K562 (cell line): ENCODE measurements around the gene NUDT21. TPM values are rescaled to one million over a fixed set of nuclear protein-coding genes. Genes with fewer than 3 reads are reported as not detected.

Source experiments
- ATAC-seq: fragments of 200-7000 bp; cut with Tn5 transposase; 3 replicates; pipeline ENCODE4 v1.9.1; 2020; ENCODE audit warnings: moderate library complexity
- BruUV-seq: library from RNA; stranded (reverse); fragments of 400-500 nt; replicated peaks from 2 replicates; lab custom pipeline; 2021; lab: Mats Ljungman, UMichigan
- CTCF ChIA-PET: fragments of 300-600 bp; formaldehyde crosslinking; extraction: SDS; loops from one replicate; lab custom pipeline; 2021; ENCODE audit warnings: low intra/inter-chr PET ratio; lab: Yijun Ruan, JAX
- POLR2A ChIA-PET: fragments of 300-600, 350-650 bp; sonication (Branson Sonifier 250); formaldehyde crosslinking; extraction: SDS; loops from one replicate; lab custom pipeline; 2021; ENCODE audit warnings: antibody characterized with exemption, inconsistent platforms; lab: Yijun Ruan, JAX
- DNase-seq, 4 experiments: peaks; one replicate each; pipeline versions ENCODE4 v3.0.0 to v3.0.0-alpha.2; 2011 to 2018; ENCODE audit warnings: low spot score in 3 of 4, mixed read lengths in 3 of 4; ENCODE audit errors: extremely low read depth in 1 of 4
- FAIRE-seq: peaks from 2 replicates; lab custom pipeline; 2011; peaks lifted over from hg19 to GRCh38; lab: Jason Lieb, UNC
- H2AFZ ChIP-seq: 2 replicates; pipeline ENCODE4 v1.6.0; 2011; ENCODE audit warnings: low read depth, low read length, control low read depth, inconsistent platforms
- H3K27ac ChIP-seq: fragments of 200-600 bp; 3 replicates; pipeline ENCODE4 v1.8.0; 2011; ENCODE audit warnings: low read depth, mild to moderate bottlenecking, control low read depth, inconsistent platforms, low read length, moderate library complexity, mixed read lengths; ENCODE audit errors: extremely low read depth
- H3K27me3 ChIP-seq, 2 experiments: fragments of 300-600 bp in 1 of 2; 2 replicates in 1 of 2; 3 replicates in 1 of 2; pipeline versions ENCODE4 v1.6.0 to v1.8.0; 2011; ENCODE audit warnings: inconsistent platforms in 2 of 2, low read length in 2 of 2, mild to moderate bottlenecking in 1 of 2, mixed read lengths in 1 of 2, moderate library complexity in 1 of 2; ENCODE audit not compliant: control insufficient read depth in 2 of 2, insufficient read depth in 2 of 2
- H3K36me3 ChIP-seq: fragments of 300-600 bp; 3 replicates; pipeline ENCODE4 v1.8.0; 2011; ENCODE audit warnings: mild to moderate bottlenecking, low read length, inconsistent platforms; ENCODE audit not compliant: control insufficient read depth, insufficient read depth
- H3K4me1 ChIP-seq, 2 experiments: fragments of 200-600 bp in 1 of 2; replicated peaks in 1 of 2; 2 replicates in 1 of 2; 3 replicates in 1 of 2; pipeline versions ENCODE4 v1.5.1 to v1.8.0; 2011; ENCODE audit warnings: inconsistent platforms in 2 of 2, low read length in 2 of 2, mild to moderate bottlenecking in 1 of 2, mixed read lengths in 1 of 2, moderate library complexity in 1 of 2; ENCODE audit not compliant: control insufficient read depth in 2 of 2, insufficient read depth in 2 of 2
- H3K4me2 ChIP-seq: 2 replicates; pipeline ENCODE4 v1.6.1; 2011; ENCODE audit warnings: low read length, control low read depth, inconsistent platforms, mixed read lengths; ENCODE audit not compliant: insufficient read depth
- H3K4me3 ChIP-seq: fragments of 200-600 bp; sonication (generic), shearing (Covaris generic); 2 replicates; pipeline ENCODE4 v1.5.1; 2016; ENCODE audit warnings: control low read depth, inconsistent platforms
- H3K79me2 ChIP-seq: fragments of 200-600 bp; 3 replicates; pipeline ENCODE4 v1.8.0; 2011; ENCODE audit warnings: low read length, inconsistent platforms; ENCODE audit not compliant: control insufficient read depth, insufficient read depth
- H3K9ac ChIP-seq, 2 experiments: 2 replicates each; pipeline versions ENCODE4 v1.6.0 to v1.6.1; 2011; ENCODE audit warnings: low read depth in 2 of 2, low read length in 2 of 2, control low read depth in 1 of 2, inconsistent platforms in 1 of 2, mild to moderate bottlenecking in 1 of 2, mixed read lengths in 1 of 2; ENCODE audit not compliant: insufficient read depth in 1 of 2
- H3K9me1 ChIP-seq: one replicate; pipeline ENCODE4 v1.6.0; 2011; ENCODE audit warnings: inconsistent platforms, mild to moderate bottlenecking, low read length, moderate library complexity; ENCODE audit not compliant: control insufficient read depth, insufficient read depth
- H3K9me3 ChIP-seq: replicated peaks from 2 replicates; pipeline ENCODE4 v1.5.1; 2011; ENCODE audit warnings: low read depth, low read length, inconsistent platforms; ENCODE audit not compliant: control insufficient read depth, insufficient read depth
- H4K20me1 ChIP-seq: replicated peaks from 2 replicates; pipeline ENCODE4 v1.6.1; 2011; ENCODE audit warnings: low read length, inconsistent platforms, mixed read lengths; ENCODE audit not compliant: control insufficient read depth, insufficient read depth
- ARID1B ChIP-seq: fragments of 450-650 bp; IDR thresholded peaks from 2 replicates; pipeline ENCODE4 v1.6.1; 2016; ENCODE audit warnings: antibody characterized with exemption, mild to moderate bottlenecking, inconsistent platforms
- BCOR ChIP-seq: fragments of 450-650 bp; IDR thresholded peaks from 2 replicates; pipeline ENCODE4 v1.6.1; 2016
- CCNT2 ChIP-seq: IDR thresholded peaks from 2 replicates; pipeline ENCODE4 v1.6.1; 2011; ENCODE audit warnings: borderline replicate concordance, low read depth, mild to moderate bottlenecking, moderate library complexity, mixed read lengths, low read length; ENCODE audit not compliant: insufficient read length; ENCODE audit errors: extremely low read depth
- ETV1 ChIP-seq: fragments of 450-650 bp; conservative IDR thresholded peaks from 2 replicates; pipeline ENCODE4 v1.6.1; 2016; ENCODE audit warnings: missing genetic modification characterization, control low read depth, low read depth, missing compliant biosample characterization
- GATAD2A ChIP-seq: fragments of 450-650 bp; IDR thresholded peaks from 2 replicates; pipeline ENCODE4 v1.6.1; 2017
- LEF1 ChIP-seq: fragments of 450-650 bp; IDR thresholded peaks from 2 replicates; pipeline ENCODE4 v1.6.1; 2016; ENCODE audit warnings: mild to moderate bottlenecking
- MTA1 ChIP-seq: fragments of 450-650 bp; IDR thresholded peaks from 2 replicates; pipeline ENCODE4 v1.6.1; 2017; ENCODE audit warnings: borderline replicate concordance
- MYC ChIP-seq, 2 experiments: fragments of 250-450 bp in 1 of 2; sonication (Bioruptor Pico) in 1 of 2; IDR thresholded peaks; 2 replicates each; pipeline versions ENCODE4 v1.5.1 to v1.6.1; 2012 to 2021; ENCODE audit warnings: low read depth in 2 of 2, borderline replicate concordance in 1 of 2, improper control_type of control experiment in 1 of 2, low read length in 1 of 2, mild to moderate bottlenecking in 1 of 2, moderate library complexity in 1 of 2
- NCOA1 ChIP-seq: fragments of 450-650 bp; IDR thresholded peaks from 2 replicates; pipeline ENCODE4 v1.6.1; 2016; ENCODE audit warnings: low read depth
- NFE2 ChIP-seq: IDR thresholded peaks from 2 replicates; pipeline ENCODE4 v1.6.1; 2014; ENCODE audit warnings: antibody characterized with exemption, low read depth
- POLR2AphosphoS5 ChIP-seq: IDR thresholded peaks from 2 replicates; pipeline ENCODE4 v1.6.1; 2011; ENCODE audit warnings: mild to moderate bottlenecking, low read depth, low read length, moderate library complexity; ENCODE audit not compliant: control insufficient read depth, insufficient read depth
- SMAD1 ChIP-seq: fragments of 150-350 bp; IDR thresholded peaks from 2 replicates; pipeline ENCODE4 v1.6.1; 2014; ENCODE audit warnings: low read length, low read depth; ENCODE audit not compliant: partially characterized antibody
- SMARCC2 ChIP-seq: fragments of 450-650 bp; IDR thresholded peaks from 2 replicates; pipeline ENCODE4 v1.6.1; 2017; ENCODE audit warnings: antibody characterized with exemption, moderate library complexity, mild to moderate bottlenecking, low read depth
- STAT5A ChIP-seq: IDR thresholded peaks from 2 replicates; pipeline ENCODE4 v1.6.1; 2012; ENCODE audit warnings: low read length, inconsistent platforms, borderline replicate concordance
- TRIM24 ChIP-seq, 2 experiments: fragments of 450-650 bp; IDR thresholded peaks; 2 replicates each; pipeline ENCODE4 v1.6.1; 2016
- WGBS: fragments of 100-300 bp; shearing (Covaris generic); methylation state at CpG from one replicate; pipeline ENCODE4 v1.1.6; 2016; ENCODE audit warnings: low coverage, mixed read lengths; ENCODE audit not compliant: insufficient coverage; ENCODE audit errors: missing lambda C conversion rate; 5-methylcytosine and 5-hydroxymethylcytosine counted together
- in situ Hi-C: fragments of 300-500 bp; cut with MboI; formaldehyde crosslinking; loops from 4 replicates; pipeline ENCODE4 v1.15.0; 2018; ENCODE audit warnings: inconsistent platforms, mixed read lengths
- intact Hi-C: fragments of 100-400 bp; cut with micrococcal nuclease; formaldehyde crosslinking; loops from 2 replicates; pipeline ENCODE4 v1.14.2; 2022
- polyA plus RNA-seq, 8 experiments: library from polyadenylated mRNA; depleted of rRNA in 4 of 8; stranded (reverse) in 5 of 8; unstranded in 3 of 8; fragments of >200 nt; fragmentation: Nextera tagmentation in 2 of 8; fragmentation: Illumina TruSeq in 1 of 8; extraction: Ambion mirVana in 2 of 8; extraction: Trizol in 1 of 8; gene quantifications; 2 replicates each; pipeline versions ENCODE4 v1.2.1 to v1.2.3, GENCODE V29; 2011 to 2014; ENCODE audit warnings: inconsistent platforms in 1 of 8, missing spikeins in 1 of 8
- total RNA-seq, 7 experiments: library from RNA; depleted of rRNA in 6 of 7; stranded (reverse); fragments of >200 nt in 6 of 7; fragmentation: Illumina TruSeq in 2 of 7; extraction: Trizol in 2 of 7; gene quantifications; 2 replicates each; pipeline versions ENCODE4 v1.2.1 to v1.2.3, GENCODE V29; 2011 to 2021; ENCODE audit warnings: low replicate concordance in 1 of 7
- TF ChIP-seq, protein P1 (sequence below): fragments of 250-450 bp; sonication (Bioruptor Pico); IDR thresholded peaks from 2 replicates; pipeline ENCODE4 v1.8.0; 2022; ENCODE audit warnings: inconsistent platforms
- TF ChIP-seq, protein P2 (sequence below): fragments of 450-650 bp; IDR thresholded peaks from 2 replicates; pipeline ENCODE4 v1.6.1; 2018; ENCODE audit warnings: mild to moderate bottlenecking, low read depth; ENCODE audit not compliant: partially characterized antibody
- TF ChIP-seq, protein P3 (sequence below): sonication (generic); formaldehyde crosslinking; IDR thresholded peaks from 2 replicates; pipeline ENCODE4 v1.8.0; 2022; ENCODE audit warnings: mild to moderate bottlenecking, missing genetic modification reagents

The NUDT21 gene
- total and polyA plus RNA-seq, 9 of the 15 experiments (the other 6 are each of a cell fraction or from before 2014, with no cell fraction given): 62.4 to 218 (median 121) TPM

DNA sequence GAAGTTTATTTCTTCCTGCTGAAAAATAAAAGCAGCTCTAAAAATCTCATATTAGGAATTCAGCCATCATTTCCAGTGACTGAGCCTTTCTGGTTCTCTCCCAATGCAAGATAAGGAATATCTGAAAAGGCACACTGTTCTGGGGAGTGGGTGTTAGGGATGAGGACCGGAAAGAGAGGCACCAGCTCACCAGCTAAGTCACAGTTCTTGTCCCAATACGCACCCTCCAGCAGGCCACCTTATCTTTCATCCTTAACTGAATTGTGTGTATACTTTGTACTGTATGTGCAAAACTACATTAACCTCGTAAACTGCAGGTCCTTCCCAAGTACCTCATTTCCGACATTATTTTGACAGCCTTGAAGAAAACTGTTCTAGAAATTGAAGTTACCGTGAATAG is 36.8 kb downstream of the NUDT21 start:
- H3K9me1 ChIP-seq: no peaks in the 10 kb centered on the region
- H4K20me1 ChIP-seq: peaks cover 8% of the 10 kb centered on the region
- H3K27ac ChIP-seq: peak overlapping the region; percentile 75
- no TSS peak for BruUV-seq
- ATAC-seq (peak; percentile 83), FAIRE-seq (peak; percentile 93), DNase-seq (peak in 2 of 4 experiments; percentile 68 to 83)
- no peaks in the 10 kb centered on the region for H3K9me3 ChIP-seq
- WGBS: 0% methylated on average over 4 of the region's 5 CpGs
- peak overlapping the region in 1 of 2 experiments; percentile 58; a peak in 1 of 4 replicates for H3K9ac ChIP-seq
- in situ Hi-C loops: no loop called here
- peak overlapping the region; percentile 9; the same call in 1 of the 2 replicates for H3K4me3 ChIP-seq
- intact Hi-C loops: no loop called here
- peaks cover 71% of the 10 kb centered on the region for H3K79me2 ChIP-seq
- H3K4me1 ChIP-seq: peaks cover 0 to 21% of the 10 kb centered on the region in 2 experiments; a peak in 4 of 5 replicates
- ChIA-PET POLR2A (interaction anchor here (0.9 to 2.3 kb wide), 3 partner anchors 9 to 52 kb away, joined by 3 to 5 read pairs (median 3); no protein-coding TSS in a partner anchor), CTCF (no interaction called here)
- H2AFZ ChIP-seq: no peak overlapping the region
- H3K4me2 ChIP-seq: peak overlapping the region; percentile 72
- peaks cover 48% of the 10 kb centered on the region for H3K36me3 ChIP-seq
- no peaks in the 10 kb centered on the region for H3K27me3 ChIP-seq
- TF ChIP-seq STAT5A (peak; percentile 40; the same call in 1 of the 2 replicates), LEF1 (peak; percentile 27; the same call in 1 of the 2 replicates), MYC (IDR thresholded peaks at IDR 0.05; ENCODE audit: low read depth, low read length) (peak; percentile 35; the same call in 1 of the 2 replicates), MYC (CRISPR knock-in tag; IDR thresholded peaks at IDR 0.05; ENCODE audit: borderline replicate concordance, low read depth) (no peak), ETV1 (tag) (peak; percentile 64; the same call in 1 of the 2 replicates), POLR2AphosphoS5 (peak; percentile 48; the same call in 1 of the 2 replicates), MTA1 (0 out of 2 replicates have a peak, but pooled peaks have one; percentile 14), NFE2 (peak; percentile 41), NCOA1 (peak; percentile 74; the same call in 1 of the 2 replicates), SMAD1 (no peak), ARID1B (peak; percentile 93), SMARCC2 (peak; percentile 66; the same call in 1 of the 2 replicates), BCOR (peak; percentile 28; the same call in 1 of the 2 replicates), GATAD2A (0 out of 2 replicates have a peak, but pooled peaks have one; percentile 27), TRIM24 (IDR thresholded peaks at IDR 0.05) (peak; percentile 53 to 63; a peak in 3 of 4 replicates), CCNT2 (peak; percentile 51)
- TF ChIP-seq, protein P1, sequence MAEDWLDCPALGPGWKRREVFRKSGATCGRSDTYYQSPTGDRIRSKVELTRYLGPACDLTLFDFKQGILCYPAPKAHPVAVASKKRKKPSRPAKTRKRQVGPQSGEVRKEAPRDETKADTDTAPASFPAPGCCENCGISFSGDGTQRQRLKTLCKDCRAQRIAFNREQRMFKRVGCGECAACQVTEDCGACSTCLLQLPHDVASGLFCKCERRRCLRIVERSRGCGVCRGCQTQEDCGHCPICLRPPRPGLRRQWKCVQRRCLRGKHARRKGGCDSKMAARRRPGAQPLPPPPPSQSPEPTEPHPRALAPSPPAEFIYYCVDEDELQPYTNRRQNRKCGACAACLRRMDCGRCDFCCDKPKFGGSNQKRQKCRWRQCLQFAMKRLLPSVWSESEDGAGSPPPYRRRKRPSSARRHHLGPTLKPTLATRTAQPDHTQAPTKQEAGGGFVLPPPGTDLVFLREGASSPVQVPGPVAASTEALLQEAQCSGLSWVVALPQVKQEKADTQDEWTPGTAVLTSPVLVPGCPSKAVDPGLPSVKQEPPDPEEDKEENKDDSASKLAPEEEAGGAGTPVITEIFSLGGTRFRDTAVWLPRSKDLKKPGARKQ (CRISPR knock-in tag): no peak
- TF ChIP-seq, protein P2, sequence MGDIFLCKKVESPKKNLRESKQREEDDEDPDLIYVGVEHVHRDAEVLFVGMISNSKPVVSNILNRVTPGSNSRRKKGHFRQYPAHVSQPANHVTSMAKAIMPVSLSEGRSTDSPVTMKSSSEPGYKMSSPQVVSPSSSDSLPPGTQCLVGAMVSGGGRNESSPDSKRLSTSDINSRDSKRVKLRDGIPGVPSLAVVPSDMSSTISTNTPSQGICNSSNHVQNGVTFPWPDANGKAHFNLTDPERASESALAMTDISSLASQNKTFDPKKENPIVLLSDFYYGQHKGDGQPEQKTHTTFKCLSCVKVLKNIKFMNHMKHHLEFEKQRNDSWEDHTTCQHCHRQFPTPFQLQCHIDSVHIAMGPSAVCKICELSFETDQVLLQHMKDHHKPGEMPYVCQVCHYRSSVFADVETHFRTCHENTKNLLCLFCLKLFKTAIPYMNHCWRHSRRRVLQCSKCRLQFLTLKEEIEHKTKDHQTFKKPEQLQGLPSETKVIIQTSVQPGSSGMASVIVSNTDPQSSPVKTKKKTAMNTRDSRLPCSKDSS: no peak
- TF ChIP-seq, protein P3, sequence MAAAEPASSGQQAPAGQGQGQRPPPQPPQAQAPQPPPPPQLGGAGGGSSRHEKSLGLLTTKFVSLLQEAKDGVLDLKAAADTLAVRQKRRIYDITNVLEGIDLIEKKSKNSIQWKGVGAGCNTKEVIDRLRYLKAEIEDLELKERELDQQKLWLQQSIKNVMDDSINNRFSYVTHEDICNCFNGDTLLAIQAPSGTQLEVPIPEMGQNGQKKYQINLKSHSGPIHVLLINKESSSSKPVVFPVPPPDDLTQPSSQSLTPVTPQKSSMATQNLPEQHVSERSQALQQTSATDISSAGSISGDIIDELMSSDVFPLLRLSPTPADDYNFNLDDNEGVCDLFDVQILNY (CRISPR knock-in tag): no peak
